ENCODE measurements around the gene PHLDA2. TPM values are rescaled to one million over a fixed set of nuclear protein-coding genes. Genes with fewer than 3 reads are reported as not detected.
"Not testable (repeated sequence)": the region's sequence is repeated elsewhere in the genome, so short reads cannot be mapped to it uniquely, and the experiment has no call there.

Gene PHLDA2
- total and polyA plus RNA-seq, 2 of the 13 experiments (the other 11 are each of a cell fraction or from before 2014, with no cell fraction given), result 0.55 to 0.78 TPM

- H3K4me3 ChIP-seq (replicated peaks in 1 of 3; ENCODE audit: insufficient read depth in 1 of 3, low read depth in 2 of 3, low read length in 3 of 3); CTCF ChIA-PET (ENCODE audit: low intra/inter-chr PET ratio, low total read pairs); DNase-seq (ENCODE audit: low spot score); intact Hi-C loops (cut with micrococcal nuclease; ENCODE audit: unreplicated experiment); H2AFZ ChIP-seq (ENCODE audit: low read length); H3K27ac ChIP-seq (ENCODE audit: extremely low read length, insufficient read depth, low read length); FAIRE-seq; in situ Hi-C loops (cut with HindIII; ENCODE audit: extremely low pct_ligation_motif_present, low pct_unique_long_range_greater_than_20kb); H3K4me2 ChIP-seq (ENCODE audit: low read depth, low read length); H3K36me3 ChIP-seq (replicated peaks in 1 of 2; ENCODE audit: control insufficient read depth in 1 of 2, insufficient read depth in 2 of 2, low read length in 2 of 2); ATAC-seq; H3K79me2 ChIP-seq (ENCODE audit: insufficient read depth, low read length); H3K27me3 ChIP-seq (ENCODE audit: control insufficient read depth in 1 of 2, insufficient read depth in 2 of 2, low read length in 2 of 2); BruUV-seq (replicated peaks); H3K9ac ChIP-seq (ENCODE audit: insufficient read depth, low read depth, low read length); POLR2A ChIA-PET: not testable (repeated sequence)
- 0 out of 2 replicates have a peak, but pooled peaks have one; percentile 49 for TF ChIP-seq CHD4 (IDR thresholded peaks at IDR 0.05; ENCODE audit: borderline replicate concordance, low read length)
- peak; percentile 100 for TF ChIP-seq ZNF18 (CRISPR knock-in tag; IDR thresholded peaks at IDR 0.05; ENCODE audit: insufficient replicate concordance)
- Histone ChIP-seq H4K20me1 (ENCODE audit: insufficient read depth, low read length) (peaks cover 12% of the 10 kb centered on the region; the same call in 1 of the 2 replicates), H3K9me3 (ENCODE audit: low read length) (peaks cover 15% of the 10 kb centered on the region; the same call in 1 of the 2 replicates), H3K4me1 (ENCODE audit: insufficient read depth, low read length) (peaks cover 14% of the 10 kb centered on the region)
- WGBS (ENCODE audit: low lambda C conversion rate), result 89% methylated on average over 20 of the region's 20 CpGs
These were observed 9.5 kb upstream of the PHLDA2 start for GRCh38 chr11:2938458-2939418.

All from HepG2 (cell line).